ENCODE data around the gene SMIM28.

The SMIM28 gene

DNA sequence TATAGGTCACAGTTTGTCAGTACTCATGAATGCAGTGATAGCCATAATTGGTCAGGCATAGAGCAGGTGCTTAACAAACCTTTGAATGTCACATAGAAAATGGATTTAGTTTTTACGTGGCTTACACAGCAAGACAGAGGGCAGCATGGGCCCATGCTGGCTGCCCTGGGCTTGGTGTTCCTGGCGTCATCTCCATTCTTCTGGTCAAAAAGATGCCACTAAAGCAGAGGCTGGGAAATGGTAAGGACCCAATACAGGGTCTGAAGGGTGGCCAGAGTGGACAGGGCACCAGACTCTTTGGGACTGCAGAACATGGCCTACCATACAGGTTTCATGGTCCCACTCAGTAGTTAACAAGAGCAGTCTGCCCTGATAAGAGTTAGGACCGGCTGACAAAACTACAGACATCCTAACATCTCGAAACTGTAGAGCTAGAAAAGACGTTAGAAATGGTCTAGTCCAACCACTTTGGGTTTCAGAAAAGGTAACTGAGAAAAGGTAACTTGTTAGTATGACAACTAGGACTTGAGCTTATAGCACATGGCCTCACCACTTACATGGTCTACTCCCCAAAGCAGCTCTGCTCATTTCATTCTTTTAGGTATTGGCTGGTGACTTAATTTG lies 48.9 kb downstream of the SMIM28 start:
- peaks cover 6% of the 10 kb centered on the region for H3K4me1 Mint-ChIP-seq (ENCODE audit: low read depth)
- H3K9me3 Mint-ChIP-seq = no peaks in the 10 kb centered on the region
- H3K36me3 Mint-ChIP-seq (ENCODE audit: low read depth) = no peaks in the 10 kb centered on the region
- no peak overlapping the region for H3K4me3 Mint-ChIP-seq
- H3K27me3 Mint-ChIP-seq = no peaks in the 10 kb centered on the region
- no peak overlapping the region for H3K27ac Mint-ChIP-seq

DNA sequence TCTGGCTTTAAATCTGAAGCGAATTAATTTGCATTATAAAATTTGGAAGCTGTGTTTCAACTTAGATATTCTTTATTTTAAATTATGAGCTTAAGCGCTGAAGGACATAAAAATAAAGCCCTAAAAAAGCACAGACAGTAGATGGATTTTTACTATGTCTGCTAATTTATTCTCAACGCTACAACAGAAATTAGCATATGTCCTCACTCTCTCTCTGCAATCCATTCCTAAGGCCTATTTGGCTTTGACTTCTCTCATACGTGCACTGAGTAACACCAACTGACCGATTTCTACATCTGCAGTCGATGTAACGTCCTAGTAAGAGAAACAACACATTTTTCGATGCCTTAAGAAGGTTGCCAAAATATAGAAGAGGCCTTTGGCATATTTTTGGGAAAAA lies 50.0 kb downstream of the SMIM28 start:
- Mint-ChIP-seq H3K9me3 (no peaks in the 10 kb centered on the region), H3K4me1 (ENCODE audit: low read depth) (peaks cover 6% of the 10 kb centered on the region), H3K4me3 (no peak overlapping the region), H3K27me3 (no peaks in the 10 kb centered on the region), H3K27ac (no peak overlapping the region), H3K36me3 (ENCODE audit: low read depth) (no peaks in the 10 kb centered on the region)

DNA sequence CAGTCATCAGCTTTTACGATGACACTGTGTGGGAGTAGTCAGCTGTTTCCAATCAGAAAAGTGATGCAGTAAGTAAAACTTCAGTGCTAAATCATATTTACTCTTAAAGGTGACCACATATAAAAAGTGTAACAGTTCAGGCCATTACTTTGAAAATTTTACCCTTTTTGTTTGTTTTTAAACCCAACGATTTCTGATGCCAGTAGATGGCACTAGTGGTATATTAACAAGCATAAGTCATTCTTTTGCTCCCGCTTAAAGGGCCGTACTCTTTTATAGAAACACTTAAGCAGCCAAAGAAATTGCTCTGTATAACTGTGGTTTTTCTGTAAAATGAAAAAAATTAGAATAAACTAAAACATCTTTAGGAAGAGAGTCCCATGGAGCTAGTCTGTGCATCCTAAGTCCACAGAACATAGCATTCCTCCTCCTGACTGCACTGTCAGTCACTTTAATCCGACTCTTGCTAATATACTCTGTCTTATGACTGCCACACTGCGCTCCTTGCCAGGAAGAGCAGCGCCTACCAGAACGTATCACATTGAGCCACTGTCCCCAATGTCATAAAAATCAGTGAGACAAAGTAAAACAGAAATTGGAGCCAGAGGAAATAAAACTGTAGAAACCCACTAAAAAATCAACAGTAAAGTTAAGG lies 51.4 kb downstream of the SMIM28 start:
- no peaks in the 10 kb centered on the region for H3K27me3 Mint-ChIP-seq

DNA sequence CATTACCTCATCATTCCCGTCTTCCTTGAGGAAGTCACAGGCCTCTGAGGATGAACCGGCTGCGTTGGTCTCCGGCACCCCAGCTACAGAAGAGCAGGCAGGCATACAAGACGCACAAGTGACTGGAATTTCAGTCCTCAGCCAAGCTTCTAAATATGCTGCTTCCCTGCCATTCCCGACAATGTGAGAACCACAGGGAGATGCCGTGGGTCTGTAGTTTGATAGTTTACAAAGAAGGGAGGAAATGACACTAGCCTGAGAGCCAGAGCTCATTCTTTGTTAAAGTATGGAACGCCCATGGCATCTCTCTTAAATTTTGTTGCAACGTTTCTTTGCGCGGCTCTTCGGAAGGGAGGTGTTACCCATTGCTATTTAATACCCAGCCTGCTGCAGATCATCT lies 52.1 kb downstream of the SMIM28 start:
- Mint-ChIP-seq H3K27me3 (no peaks in the 10 kb centered on the region), H3K4me1 (ENCODE audit: low read depth) (no peaks in the 10 kb centered on the region), H3K27ac (no peak overlapping the region), H3K4me3 (no peak overlapping the region), H3K9me3 (no peaks in the 10 kb centered on the region), H3K36me3 (ENCODE audit: low read depth) (no peaks in the 10 kb centered on the region)

More for the DNA sequence above, 51.4 kb downstream of the SMIM28 start:
- H3K9me3 Mint-ChIP-seq = no peaks in the 10 kb centered on the region
- no peaks in the 10 kb centered on the region for H3K36me3 Mint-ChIP-seq (ENCODE audit: low read depth)
- H3K4me1 Mint-ChIP-seq (ENCODE audit: low read depth) = no peaks in the 10 kb centered on the region
- no peak overlapping the region for H3K27ac Mint-ChIP-seq
- H3K4me3 Mint-ChIP-seq = no peak overlapping the region

DNA sequence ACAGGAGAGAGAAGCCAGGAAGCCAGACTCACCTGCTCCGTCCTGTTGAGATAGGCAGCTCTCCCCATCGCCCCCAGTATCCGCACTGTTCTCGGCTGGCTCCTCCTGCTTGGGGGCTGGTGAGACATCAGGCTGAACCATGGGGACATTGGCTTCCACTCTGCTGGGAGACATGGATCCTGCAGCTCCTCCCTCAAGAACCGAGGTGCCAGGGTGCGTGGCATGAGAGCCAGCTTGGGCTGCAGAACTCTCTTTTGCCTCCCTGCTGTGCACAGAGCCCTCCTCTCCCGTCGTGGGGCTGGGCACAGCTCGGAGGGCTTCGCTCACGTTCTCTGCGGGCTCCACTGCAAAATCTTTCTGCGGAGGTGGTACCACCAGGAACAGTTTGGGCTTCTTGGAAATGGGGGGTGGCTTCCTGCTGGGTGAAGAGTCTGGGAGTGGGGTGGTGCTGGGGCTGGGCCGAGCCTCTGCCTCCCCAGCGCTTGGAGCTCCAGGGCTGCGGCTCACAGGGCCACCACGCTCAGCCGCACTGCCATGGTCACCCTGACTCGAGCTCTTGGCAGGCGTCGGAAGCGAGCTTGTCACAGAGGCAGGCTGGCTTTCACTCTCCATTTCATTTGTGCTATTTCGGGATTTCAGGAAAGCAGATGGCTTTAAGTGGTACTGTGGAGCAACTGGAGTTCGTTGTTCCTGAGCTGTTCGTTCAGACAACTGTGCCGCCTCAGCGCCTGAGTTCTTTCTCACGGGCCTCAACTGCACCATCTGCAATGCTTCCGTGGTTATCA lies 52.8 kb downstream of the SMIM28 start:
- Mint-ChIP-seq H3K36me3 (ENCODE audit: low read depth) (no peaks in the 10 kb centered on the region), H3K27ac (no peak overlapping the region), H3K9me3 (no peaks in the 10 kb centered on the region), H3K4me3 (no peak overlapping the region), H3K4me1 (ENCODE audit: low read depth) (no peaks in the 10 kb centered on the region), H3K27me3 (no peaks in the 10 kb centered on the region)

DNA sequence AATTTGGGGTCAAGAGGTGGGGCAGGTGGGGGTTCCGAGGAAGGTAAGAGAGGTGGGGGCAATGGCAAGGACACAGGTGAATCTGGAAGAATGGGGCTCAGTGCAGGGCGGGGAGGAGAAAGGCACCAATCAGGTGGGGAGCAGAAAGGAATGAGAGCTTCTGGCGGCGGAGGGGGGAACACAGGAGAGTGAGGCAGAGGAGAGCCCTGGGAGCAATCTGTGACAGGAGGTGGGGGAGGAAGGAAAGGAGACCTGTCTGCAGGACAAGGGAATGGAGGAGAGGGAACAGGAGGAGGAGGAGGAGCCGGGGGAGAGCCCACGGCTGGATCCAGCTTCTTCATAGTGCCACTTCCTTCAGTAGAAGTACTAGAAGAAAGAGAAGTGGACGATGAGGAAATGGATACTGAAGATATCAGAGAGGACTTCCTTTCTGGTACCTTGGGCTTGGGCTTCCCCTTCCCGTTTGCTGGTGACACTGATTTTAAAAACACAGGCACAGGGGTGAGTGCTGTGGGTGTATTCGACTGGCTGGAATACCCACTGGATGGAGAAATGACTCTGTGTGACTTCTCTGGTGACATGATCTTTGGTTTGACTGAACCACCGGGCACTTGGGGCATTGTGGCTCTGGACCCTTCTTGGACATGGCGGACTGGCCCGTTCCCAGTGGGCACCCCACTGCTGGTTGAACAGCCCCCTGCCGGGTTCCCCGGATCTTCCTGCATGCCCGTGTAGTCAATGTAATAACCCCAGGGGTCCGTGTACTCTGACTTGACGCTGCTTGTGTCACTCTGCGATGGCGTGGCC lies 53.8 kb downstream of the SMIM28 start:
- Mint-ChIP-seq H3K27me3 (no peaks in the 10 kb centered on the region), H3K4me1 (ENCODE audit: low read depth) (no peaks in the 10 kb centered on the region), H3K27ac (no peak overlapping the region), H3K4me3 (no peak overlapping the region), H3K9me3 (no peaks in the 10 kb centered on the region), H3K36me3 (ENCODE audit: low read depth) (no peaks in the 10 kb centered on the region)

DNA sequence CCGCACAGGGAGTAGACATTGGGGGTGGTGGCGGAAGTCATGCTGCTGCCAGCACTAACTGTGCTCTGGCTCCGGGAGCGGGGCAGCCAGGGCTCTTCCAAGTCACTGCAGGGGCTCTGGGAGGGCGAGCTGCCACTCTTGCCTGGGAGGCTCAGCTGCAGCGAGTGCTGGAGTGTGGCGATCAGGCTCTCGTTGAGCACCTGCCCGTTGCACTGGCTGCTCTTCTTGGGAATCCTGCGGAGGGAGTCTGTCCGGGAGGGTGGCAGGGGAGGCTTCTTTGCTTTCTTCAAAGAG lies 54.3 kb downstream of the SMIM28 start:
- Mint-ChIP-seq H3K27me3 (no peaks in the 10 kb centered on the region), H3K4me1 (ENCODE audit: low read depth) (no peaks in the 10 kb centered on the region), H3K9me3 (no peaks in the 10 kb centered on the region), H3K27ac (no peak overlapping the region), H3K36me3 (ENCODE audit: low read depth) (no peaks in the 10 kb centered on the region), H3K4me3 (no peak overlapping the region)
